Activated CD8-positive, alpha-beta T cell treated with anti-CD3 and anti-CD28 coated beads, Interleukin-2, amount 10 ng/mL, durations not matched to agents 7 days and 5 days (primary cell): ENCODE measurements around the gene CIDEB. TPM values are rescaled to one million over a fixed set of nuclear protein-coding genes. Genes with fewer than 3 reads are reported as not detected.
A peak's percentile ranks its signal among the peaks of the same experiment; 100 is the strongest.
"Not testable (repeated sequence)": the region's sequence is repeated elsewhere in the genome, so short reads cannot be mapped to it uniquely, and the experiment has no call there.

ENCODE experiments used
- ATAC-seq: fragments of 150-1000 bp; cut with Tn5 transposase; one replicate; pipeline ENCODE4 v1.10.0; 2021; ENCODE audit warnings: moderate library complexity
- CTCF ChIA-PET: fragments of 350-600 bp; sonication (Branson Sonifier 250); formaldehyde crosslinking; loops from one replicate; lab custom pipeline; 2021; ENCODE audit warnings: antibody characterized with exemption; lab: Charles Lee
- POLR2A ChIA-PET: fragments of 350-600 bp; sonication (Branson Sonifier 250); formaldehyde crosslinking; loops from one replicate; lab custom pipeline; 2021; ENCODE audit warnings: antibody characterized with exemption; lab: Charles Lee
- DNase-seq: peaks from one replicate; pipeline ENCODE4 v3.0.0-alpha.2; 2020
- H3K27ac Mint-ChIP-seq: one replicate; pipeline ENCODE4 v1.8.0; 2021; ENCODE audit warnings: mild to moderate bottlenecking, mixed read lengths
- H3K27me3 Mint-ChIP-seq: one replicate; pipeline ENCODE4 v1.8.0; 2021; ENCODE audit warnings: low read depth, mixed read lengths
- H3K36me3 Mint-ChIP-seq: one replicate; pipeline ENCODE4 v1.8.0; 2021; ENCODE audit warnings: low read depth, mixed read lengths
- H3K4me1 Mint-ChIP-seq: one replicate; pipeline ENCODE4 v1.8.0; 2021; ENCODE audit warnings: low read depth, mixed read lengths
- H3K4me3 Mint-ChIP-seq: one replicate; pipeline ENCODE4 v1.8.0; 2021; ENCODE audit warnings: mild to moderate bottlenecking, mixed read lengths
- H3K9me3 Mint-ChIP-seq: one replicate; pipeline ENCODE4 v1.8.0; 2022; ENCODE audit warnings: mixed read lengths; ENCODE audit not compliant: insufficient read depth
- total RNA-seq, 2 experiments: library from RNA; stranded (reverse); gene quantifications; one replicate each; pipeline ENCODE4 v1.2.3, GENCODE V29; 2021

The CIDEB gene
- total RNA-seq, result 10 to 100 TPM; 47.2 to 48.2 TPM

GRCh38 chr14:24307575-24308341, at the start of gene CIDEB:
CIDEB (minus strand) TSS chr14:24307977; CDS start chr14:24307858, 119 bp downstream.
- no peak for ATAC-seq
- Mint-ChIP-seq H3K4me3 (no peak within 1 kb of the TSS), H3K27me3 (no peaks in the 10 kb centered on the region)

DNA sequence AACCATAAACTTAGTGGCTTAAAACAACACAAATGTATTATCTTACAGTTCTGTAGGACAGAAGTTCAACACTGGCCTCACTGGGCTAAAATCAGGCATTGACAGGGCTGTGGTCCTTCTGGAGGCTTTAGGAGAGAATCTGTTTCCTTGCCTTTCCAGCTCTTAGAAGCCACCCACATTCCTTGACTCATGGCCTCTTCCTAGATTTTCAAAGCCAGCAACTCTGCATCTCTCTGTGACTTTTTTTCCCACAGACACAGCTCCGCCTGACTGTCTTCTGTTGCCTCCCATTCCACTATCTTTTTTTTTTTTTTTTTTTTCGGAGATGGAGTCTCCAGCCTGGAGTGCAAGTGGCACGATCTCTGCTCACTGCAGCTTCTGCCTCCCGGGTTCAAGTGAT, 48.4 kb upstream of the CIDEB start:
- DNase-seq (no peak), ATAC-seq (no peak)
- CTCF ChIA-PET, result interaction anchor here (1.9 kb wide), 1 partner anchor 9 kb away, joined by 6 read pairs; no protein-coding TSS in a partner anchor
- no peaks in the 10 kb centered on the region for H3K9me3 Mint-ChIP-seq
- no peaks in the 10 kb centered on the region for H3K4me1 Mint-ChIP-seq
- peaks cover 28% of the 10 kb centered on the region for H3K27me3 Mint-ChIP-seq
- H3K36me3 Mint-ChIP-seq, result no peaks in the 10 kb centered on the region
- POLR2A ChIA-PET, result interaction anchor here (0.8 kb wide), 1 partner anchor 16 kb away, joined by 3 read pairs; the partner anchor contains the start of gene RIPK3
- no peak overlapping the region for H3K27ac Mint-ChIP-seq
- H3K4me3 Mint-ChIP-seq, result no peak overlapping the region

More at GRCh38 chr14:24307575-24308341, at the start of gene CIDEB:
- H3K4me1 Mint-ChIP-seq, result peaks cover 53% of the 10 kb centered on the region
- CTCF ChIA-PET, result interaction anchor here (0.7 to 26.4 kb wide), 47 partner anchors 8 to 249 kb away, joined by 3 to 801 read pairs (median 5); partner anchors contain the start of genes ADCY4, CBLN3, CHMP4A and DCAF11
- DNase-seq, result peak; percentile 69
- H3K27ac Mint-ChIP-seq, result peak within 1 kb of the TSS; percentile 31
- no peaks in the 10 kb centered on the region for H3K9me3 Mint-ChIP-seq
- peaks cover 78% of the 10 kb centered on the region for H3K36me3 Mint-ChIP-seq
- POLR2A ChIA-PET, result interaction anchor here (0.6 to 2.4 kb wide), 8 partner anchors 8 to 167 kb away, joined by 3 to 12 read pairs (median 4); partner anchors contain the start of genes CBLN3, CHMP4A, DHRS1 and KHNYN

DNA sequence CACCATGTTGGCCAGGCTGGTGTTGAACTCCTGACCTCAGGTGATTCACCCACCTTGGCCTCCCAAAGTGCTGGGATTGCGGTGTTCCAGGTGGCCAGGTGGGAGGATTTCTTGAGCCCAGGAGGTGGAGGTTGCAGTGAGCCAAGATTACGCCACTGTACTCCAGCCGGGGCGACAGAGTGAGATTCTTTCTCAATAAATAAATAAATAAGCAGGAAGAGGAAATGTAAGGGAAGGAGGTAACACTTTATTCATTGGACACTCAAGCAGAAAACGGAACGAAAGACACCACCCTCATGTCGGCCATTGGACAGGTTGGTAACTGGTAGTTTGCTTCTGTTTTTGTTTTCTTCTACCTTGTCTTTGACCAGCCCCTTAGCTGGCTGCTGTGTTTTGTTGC, 47.2 kb upstream of the CIDEB start:
- H3K4me3 Mint-ChIP-seq, result no peak overlapping the region
- CTCF ChIA-PET, result no interaction called here
- no peak for ATAC-seq
- DNase-seq, result no peak
- POLR2A ChIA-PET, result no interaction called here
- H3K27ac Mint-ChIP-seq, result no peak overlapping the region
- peaks cover 29% of the 10 kb centered on the region for H3K27me3 Mint-ChIP-seq
- H3K36me3 Mint-ChIP-seq, result no peaks in the 10 kb centered on the region
- no peaks in the 10 kb centered on the region for H3K4me1 Mint-ChIP-seq
- no peaks in the 10 kb centered on the region for H3K9me3 Mint-ChIP-seq

- ATAC-seq, H3K4me1 Mint-ChIP-seq, CTCF ChIA-PET, H3K4me3 Mint-ChIP-seq, H3K27ac Mint-ChIP-seq, H3K9me3 Mint-ChIP-seq, H3K36me3 Mint-ChIP-seq, DNase-seq, POLR2A ChIA-PET: not testable (repeated sequence)
- H3K27me3 Mint-ChIP-seq, result peaks cover 30% of the 10 kb centered on the region
Measured at GRCh38 chr14:24354482-24354825, 46.7 kb upstream of the CIDEB start.

DNA sequence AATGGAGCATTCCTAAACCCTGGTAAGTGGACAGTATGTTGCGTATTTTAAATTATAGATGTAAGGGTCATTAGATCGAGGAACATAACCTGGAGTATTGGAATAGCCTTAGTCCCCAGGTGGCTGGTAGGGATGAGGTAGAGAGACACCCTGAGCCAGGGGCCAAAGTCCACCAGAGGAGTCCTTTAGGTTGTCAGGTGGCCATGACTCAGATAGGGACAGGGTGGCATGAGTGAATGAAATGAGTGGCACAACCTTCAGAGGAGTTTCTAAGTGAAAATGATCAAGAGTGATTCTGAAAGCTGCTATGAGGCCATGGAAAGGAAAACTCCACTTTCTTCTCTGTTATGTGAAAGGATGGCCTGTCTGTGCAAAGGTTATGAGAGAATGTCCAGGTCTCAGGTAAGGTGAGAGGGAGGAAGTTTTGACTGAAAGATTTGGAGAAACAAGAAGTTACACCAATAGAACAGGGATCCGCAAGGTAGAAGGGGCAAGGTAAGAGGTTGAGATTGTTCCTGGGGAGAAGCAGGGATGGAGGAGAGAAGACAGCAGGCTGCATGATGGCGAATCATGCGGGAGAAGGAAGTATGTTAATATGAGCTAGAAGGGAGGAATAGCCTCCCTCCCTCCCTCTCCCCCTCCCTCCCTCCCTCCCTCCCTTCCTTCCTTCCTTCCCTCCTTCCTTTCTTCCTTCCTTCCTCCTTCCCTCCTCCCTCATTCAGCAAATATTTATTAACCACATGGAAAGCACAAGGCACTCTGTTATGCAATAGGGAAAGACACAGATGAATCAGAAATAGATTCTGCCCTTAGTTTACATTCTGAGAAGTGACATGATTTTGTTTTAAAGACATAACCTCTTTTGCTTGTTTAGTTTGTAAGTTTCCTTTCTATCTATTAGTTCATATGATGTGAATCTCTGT, 46.0 kb upstream of the CIDEB start:
- ChIA-PET CTCF (interaction anchor here (2.5 kb wide), 1 partner anchor 20 kb away, joined by 7 read pairs; no protein-coding TSS in a partner anchor), POLR2A (no interaction called here)
- DNase-seq (no peak), ATAC-seq (no peak)
- no peaks in the 10 kb centered on the region for H3K9me3 Mint-ChIP-seq
- H3K4me1 Mint-ChIP-seq, result no peaks in the 10 kb centered on the region
- H3K36me3 Mint-ChIP-seq, result no peaks in the 10 kb centered on the region
- H3K27me3 Mint-ChIP-seq, result peaks cover 31% of the 10 kb centered on the region
- no peak overlapping the region for H3K4me3 Mint-ChIP-seq
- no peak overlapping the region for H3K27ac Mint-ChIP-seq

DNA sequence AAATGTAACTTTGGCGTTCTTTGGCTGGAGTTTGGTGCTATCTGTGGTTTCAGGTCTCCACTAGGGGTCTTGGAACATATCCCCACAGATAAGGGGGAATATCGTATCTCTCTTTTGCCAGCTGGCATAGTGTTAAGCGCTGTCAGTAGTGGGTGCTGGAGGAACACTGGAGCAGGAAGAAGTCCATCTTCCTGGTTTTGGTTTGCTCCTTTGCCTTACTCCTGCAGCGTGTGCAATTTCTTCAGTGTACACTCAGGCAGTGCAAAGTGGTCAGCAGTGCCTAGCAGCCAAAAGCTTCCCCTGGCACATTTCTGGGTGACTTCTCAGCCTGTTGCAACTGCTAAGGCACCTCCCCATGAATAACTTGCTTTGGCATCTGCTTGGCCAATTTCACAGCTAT, 43.7 kb upstream of the CIDEB start:
- ATAC-seq (no peak), DNase-seq (no peak)
- Mint-ChIP-seq H3K9me3 (no peaks in the 10 kb centered on the region), H3K4me1 (no peaks in the 10 kb centered on the region), H3K27me3 (peaks cover 41% of the 10 kb centered on the region), H3K4me3 (no peak overlapping the region), H3K27ac (no peak overlapping the region), H3K36me3 (no peaks in the 10 kb centered on the region)
- ChIA-PET CTCF (interaction anchor here (1.3 to 2.5 kb wide), 3 partner anchors 10 to 80 kb away, joined by 3 to 7 read pairs (median 6); no protein-coding TSS in a partner anchor), POLR2A (no interaction called here)

DNA sequence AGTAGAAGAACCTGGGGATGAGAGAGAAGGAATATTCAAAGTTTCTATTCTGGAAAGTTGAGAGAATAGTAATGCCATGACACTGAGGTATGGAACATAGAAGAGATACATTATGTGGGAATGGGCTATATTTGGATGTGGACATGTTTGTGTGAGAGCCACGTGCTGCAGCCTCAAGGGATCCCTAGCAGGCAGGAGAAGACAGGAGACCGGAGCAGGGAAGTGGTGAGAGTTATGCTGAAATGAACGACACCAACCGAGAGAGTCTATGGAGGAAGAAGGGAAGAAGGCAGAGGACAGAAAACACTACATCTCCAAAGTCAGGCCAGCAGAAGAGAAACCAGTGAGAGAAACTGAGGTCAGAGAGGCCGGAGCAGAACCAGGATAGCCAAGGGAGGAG, 42.0 kb upstream of the CIDEB start:
- ATAC-seq (no peak), DNase-seq (no peak)
- no peaks in the 10 kb centered on the region for H3K4me1 Mint-ChIP-seq
- H3K27ac Mint-ChIP-seq, result no peak overlapping the region
- peaks cover 47% of the 10 kb centered on the region for H3K27me3 Mint-ChIP-seq
- H3K36me3 Mint-ChIP-seq, result no peaks in the 10 kb centered on the region
- ChIA-PET CTCF (interaction anchor here (0.7 to 1.6 kb wide), 3 partner anchors 16 to 82 kb away, joined by 3 to 6 read pairs (median 4); no protein-coding TSS in a partner anchor), POLR2A (no interaction called here)
- no peak overlapping the region for H3K4me3 Mint-ChIP-seq
- no peaks in the 10 kb centered on the region for H3K9me3 Mint-ChIP-seq

GRCh38 chr14:24348186-24348585, 40.4 kb upstream of the CIDEB start:
- H3K27ac Mint-ChIP-seq, result no peak overlapping the region
- ATAC-seq, result no peak
- H3K27me3 Mint-ChIP-seq, result peaks cover 48% of the 10 kb centered on the region

GRCh38 chr14:24347134-24347533, 39.4 kb upstream of the CIDEB start:
- Mint-ChIP-seq H3K27me3 (peaks cover 49% of the 10 kb centered on the region), H3K4me1 (no peaks in the 10 kb centered on the region), H3K9me3 (no peaks in the 10 kb centered on the region), H3K4me3 (no peak overlapping the region), H3K27ac (no peak overlapping the region), H3K36me3 (no peaks in the 10 kb centered on the region)
- ChIA-PET POLR2A (interaction anchor here (1.1 kb wide), 1 partner anchor 83 kb away, joined by 3 read pairs; no protein-coding TSS in a partner anchor), CTCF (interaction anchor here (1.4 to 4.4 kb wide), 4 partner anchors 13 to 90 kb away, joined by 6 to 42 read pairs (median 10); partner anchors contain the start of gene ADCY4)
- DNase-seq (no peak), ATAC-seq (no peak)

More at GRCh38 chr14:24348186-24348585, 40.4 kb upstream of the CIDEB start:
- ChIA-PET CTCF (interaction anchor here (0.8 to 4.4 kb wide), 5 partner anchors 14 to 89 kb away, joined by 3 to 42 read pairs (median 6); partner anchors contain the start of genes ADCY4 and CIDEB), POLR2A (interaction anchor here (0.6 to 1.0 kb wide), 2 partner anchors 82 to 693 kb away, joined by 3 to 4 read pairs; partner anchors contain the start of genes CBLN3 and KHNYN)
- H3K4me3 Mint-ChIP-seq, result no peak overlapping the region
- no peak for DNase-seq
- H3K36me3 Mint-ChIP-seq, result no peaks in the 10 kb centered on the region
- no peaks in the 10 kb centered on the region for H3K4me1 Mint-ChIP-seq
- H3K9me3 Mint-ChIP-seq, result no peaks in the 10 kb centered on the region

DNA sequence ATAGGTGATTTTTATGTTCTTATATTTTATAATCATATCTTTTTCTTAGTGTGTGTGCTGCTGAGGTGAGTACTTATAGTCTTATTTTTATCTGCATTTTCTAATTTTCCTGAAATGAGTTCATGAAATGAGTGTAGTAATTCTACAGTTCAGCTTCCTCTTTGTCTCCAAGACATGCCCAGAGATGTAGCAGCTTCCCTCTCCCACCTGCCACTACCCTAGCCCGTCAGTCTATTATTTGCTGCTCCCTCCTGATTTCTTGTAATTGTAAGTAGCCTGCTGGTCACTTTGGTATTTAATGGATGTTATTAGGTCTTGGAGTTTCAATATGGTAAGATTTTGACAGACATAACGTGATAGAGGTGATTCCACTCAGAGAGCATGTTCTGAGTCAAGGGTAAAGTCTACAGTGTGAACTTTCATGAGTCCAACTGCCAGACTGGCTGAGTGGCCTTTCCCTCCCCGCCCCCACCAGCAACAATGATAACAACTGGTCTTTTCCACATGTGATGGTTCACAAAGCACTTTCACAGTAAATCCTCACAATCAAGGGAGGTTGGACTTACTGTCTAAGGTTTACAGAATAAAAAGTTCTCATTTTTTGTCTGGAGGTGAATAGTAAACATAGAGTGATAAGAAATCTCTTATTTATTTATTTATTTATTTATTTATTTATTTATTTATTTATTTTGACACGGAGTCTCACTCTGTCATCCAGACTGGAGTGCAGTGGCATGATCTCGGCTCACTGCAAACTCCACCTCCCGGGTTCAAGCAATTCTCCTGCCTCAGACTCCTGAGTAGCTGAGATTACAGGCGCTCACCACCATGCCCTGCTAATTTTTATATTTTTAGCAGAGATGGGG, 36.3 kb upstream of the CIDEB start:
- Mint-ChIP-seq H3K9me3 (no peaks in the 10 kb centered on the region), H3K27me3 (peaks cover 36% of the 10 kb centered on the region), H3K36me3 (no peaks in the 10 kb centered on the region), H3K4me1 (peaks cover 9% of the 10 kb centered on the region), H3K4me3 (no peak overlapping the region), H3K27ac (no peak overlapping the region)
- POLR2A ChIA-PET, result interaction anchor here (0.9 kb wide), 1 partner anchor 88 kb away, joined by 3 read pairs; no protein-coding TSS in a partner anchor
- CTCF ChIA-PET, result interaction anchor here (0.8 to 4.4 kb wide), 4 partner anchors 10 to 87 kb away, joined by 3 to 42 read pairs (median 6); partner anchors contain the start of gene ADCY4
- ATAC-seq (no peak), DNase-seq (no peak)
